Pancreas (tissue), 10 donors: ENCODE measurements around the gene STARD7. TPM values are rescaled to one million over a fixed set of nuclear protein-coding genes. Genes with fewer than 3 reads are reported as not detected.
A peak's percentile ranks its signal among the peaks of the same experiment; 100 is the strongest.
"Not testable (repeated sequence)": the region's sequence is repeated elsewhere in the genome, so short reads cannot be mapped to it uniquely, and the experiment has no call there.

ENCODE experiments used
- ATAC-seq, 4 donors: fragments of 200-7000 bp; cut with Tn5 transposase; one replicate each; pipeline versions ENCODE4 v1.8.0 to v1.9.1; 2020; ENCODE audit warnings: mild to moderate bottlenecking in 4 of 4, moderate library complexity in 4 of 4
- DNase-seq, 6 donors: peaks; one replicate each; pipeline ENCODE4 v3.0.0-alpha.2; 2020
- FAIRE-seq: peaks from 2 replicates; lab custom pipeline; 2012; peaks lifted over from hg19 to GRCh38; lab: Jason Lieb, UNC
- H3K27ac ChIP-seq, 4 donors: fragments of 200-600 bp; sonication (generic); 1 replicate in 3 of 4; 2 replicates in 1 of 4; pipeline versions ENCODE4 v1.5.0 to v1.8.0; 2020
- H3K27me3 ChIP-seq, 4 donors: fragments of 200-600 bp; one replicate each; pipeline ENCODE4 v1.8.0; 2021
- H3K36me3 ChIP-seq, 3 donors: fragments of 200-600 bp; sonication (generic) in 1 of 3; one replicate each; pipeline versions ENCODE4 v1.5.0 to v1.8.0; 2020 to 2021
- H3K4me1 ChIP-seq, 3 donors: fragments of 200-600 bp; one replicate each; pipeline ENCODE4 v1.8.0; 2021
- H3K4me3 ChIP-seq, 4 donors: fragments of 200-600 bp; sonication (generic) in 2 of 4; one replicate each; pipeline versions ENCODE4 v1.5.0 to v1.8.0; 2020 to 2021
- H3K9me3 ChIP-seq, 4 donors: fragments of 200-600 bp; one replicate each; pipeline ENCODE4 v1.8.0; 2021
- WGBS, 2 donors: extraction: QIAGEN DNeasy Blood & Tissue Kit; methylation state at CpG; one replicate each; pipeline ENCODE4 v1.1.7; 2013; 5-methylcytosine and 5-hydroxymethylcytosine counted together
- intact Hi-C, 3 donors: fragments of 100-400 bp; cut with DNase I; formaldehyde crosslinking; loops; one replicate each; pipeline versions ENCODE4 v1.11.1 to v1.14.2; 2022
- polyA plus RNA-seq, 2 donors: library from polyadenylated mRNA; stranded (reverse); fragments of 200-250 nt; gene quantifications; one replicate each; pipeline ENCODE4 v1.2.3, GENCODE V29; 2013
- total RNA-seq, 6 donors: library from RNA; stranded (reverse); fragmentation: NEBNext Ultra II Directional in 4 of 6; extraction: Animal tissue kit (Norgen Biotek cat#: 25700) in 4 of 6; gene quantifications; one replicate each; pipeline versions ENCODE4 v1.2.1 to v1.2.4, GENCODE V29; 2021 to 2023
- TF ChIP-seq, protein P1 (sequence below), 4 donors: fragments of 200-600 bp; sonication (generic) in 3 of 4; IDR thresholded peaks; one replicate each; pipeline versions ENCODE4 v1.5.0 to v1.8.0; 2021; ENCODE audit warnings: antibody characterized with exemption in 4 of 4
- donor health status: healthy with polysubstance abuse.
- donor health status: DM: no; HTN: no; CAD: no; lungs with moderate emphysema.
- donor health status: DM: no; HTN: no; CAD: no.
- donor health status: control.
- donor health status: control.
- donor health status: Bipolar disorder and iron deficiency.
- donor health status: DM: yes; HTN: yes; CAD: no.
- donor health status: DM: no; HTN: no; CAD: no.
- donor health status: DM: no; HTN: no; CAD: no.
- donor health status: DM: yes; HTN: yes; CAD: no.

STARD7 gene
- total and polyA plus RNA-seq, 8 donors: 21.7 to 65.1 (median 48.3) TPM

DNA sequence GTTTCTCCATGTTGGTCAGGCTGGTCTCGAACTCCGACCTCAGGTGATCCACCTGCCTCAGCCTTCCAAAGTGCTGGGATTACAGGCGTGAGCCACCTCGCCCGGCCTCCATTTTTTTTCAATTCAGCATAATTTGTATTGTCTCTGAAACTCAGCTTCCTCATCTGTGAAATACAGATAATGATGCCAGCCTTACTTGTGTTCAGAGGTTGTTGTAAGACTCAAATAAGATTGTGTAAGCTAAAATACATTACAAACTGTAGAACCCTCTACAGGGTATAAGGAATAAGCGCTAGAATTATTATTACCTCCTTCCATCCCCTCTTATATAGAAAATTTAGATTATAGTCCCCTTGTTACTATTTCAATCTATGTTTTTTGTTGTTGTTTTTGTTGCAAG lies 24.8 kb upstream of the STARD7 start:
- no peaks in the 10 kb centered on the region for H3K36me3 ChIP-seq
- no peak overlapping the region for H3K27ac ChIP-seq
- ATAC-seq (no peak), DNase-seq (no peak), FAIRE-seq (no peak)
- no peaks in the 10 kb centered on the region for H3K27me3 ChIP-seq
- no peaks in the 10 kb centered on the region for H3K4me1 ChIP-seq
- 90 to 93% methylated on average over 6 of the region's 6 CpGs for WGBS, 2 donors
- intact Hi-C loops: no loop called here
- H3K9me3 ChIP-seq: no peaks in the 10 kb centered on the region
- TF ChIP-seq, protein P1, sequence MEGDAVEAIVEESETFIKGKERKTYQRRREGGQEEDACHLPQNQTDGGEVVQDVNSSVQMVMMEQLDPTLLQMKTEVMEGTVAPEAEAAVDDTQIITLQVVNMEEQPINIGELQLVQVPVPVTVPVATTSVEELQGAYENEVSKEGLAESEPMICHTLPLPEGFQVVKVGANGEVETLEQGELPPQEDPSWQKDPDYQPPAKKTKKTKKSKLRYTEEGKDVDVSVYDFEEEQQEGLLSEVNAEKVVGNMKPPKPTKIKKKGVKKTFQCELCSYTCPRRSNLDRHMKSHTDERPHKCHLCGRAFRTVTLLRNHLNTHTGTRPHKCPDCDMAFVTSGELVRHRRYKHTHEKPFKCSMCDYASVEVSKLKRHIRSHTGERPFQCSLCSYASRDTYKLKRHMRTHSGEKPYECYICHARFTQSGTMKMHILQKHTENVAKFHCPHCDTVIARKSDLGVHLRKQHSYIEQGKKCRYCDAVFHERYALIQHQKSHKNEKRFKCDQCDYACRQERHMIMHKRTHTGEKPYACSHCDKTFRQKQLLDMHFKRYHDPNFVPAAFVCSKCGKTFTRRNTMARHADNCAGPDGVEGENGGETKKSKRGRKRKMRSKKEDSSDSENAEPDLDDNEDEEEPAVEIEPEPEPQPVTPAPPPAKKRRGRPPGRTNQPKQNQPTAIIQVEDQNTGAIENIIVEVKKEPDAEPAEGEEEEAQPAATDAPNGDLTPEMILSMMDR (IDR thresholded peaks at IDR 0.05): no peak
- H3K4me3 ChIP-seq: no peak overlapping the region

DNA sequence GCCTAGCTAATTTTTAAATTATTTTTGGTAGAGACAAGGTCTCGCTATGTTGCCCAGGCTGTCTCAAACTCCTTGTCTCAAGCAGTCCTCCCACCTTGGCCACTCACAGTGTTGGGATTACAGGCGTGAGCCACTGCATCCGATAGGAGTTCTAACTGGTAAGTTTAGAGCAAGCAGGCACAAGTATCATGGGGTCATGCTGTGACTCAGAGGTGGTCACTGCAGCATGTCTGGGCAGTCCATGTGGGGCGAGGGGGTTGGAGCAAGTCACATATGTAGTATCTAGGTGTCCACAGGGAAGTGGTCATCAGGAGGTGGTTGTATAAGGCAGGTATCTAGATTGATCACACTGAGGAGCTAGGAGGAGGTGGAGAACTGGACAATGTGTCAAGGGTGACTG lies 22.7 kb upstream of the STARD7 start:
- 95% methylated on average over 4 of the region's 4 CpGs for WGBS, 2 donors
- no peaks in the 10 kb centered on the region for H3K4me1 ChIP-seq
- no peak overlapping the region for H3K27ac ChIP-seq
- no peaks in the 10 kb centered on the region for H3K9me3 ChIP-seq
- DNase-seq (no peak), FAIRE-seq (no peak), ATAC-seq (no peak)
- intact Hi-C loops: no loop called here
- TF ChIP-seq, protein P1 (IDR thresholded peaks at IDR 0.05): no peak
- no peaks in the 10 kb centered on the region for H3K36me3 ChIP-seq
- no peaks in the 10 kb centered on the region for H3K27me3 ChIP-seq
- no peak overlapping the region for H3K4me3 ChIP-seq

DNA sequence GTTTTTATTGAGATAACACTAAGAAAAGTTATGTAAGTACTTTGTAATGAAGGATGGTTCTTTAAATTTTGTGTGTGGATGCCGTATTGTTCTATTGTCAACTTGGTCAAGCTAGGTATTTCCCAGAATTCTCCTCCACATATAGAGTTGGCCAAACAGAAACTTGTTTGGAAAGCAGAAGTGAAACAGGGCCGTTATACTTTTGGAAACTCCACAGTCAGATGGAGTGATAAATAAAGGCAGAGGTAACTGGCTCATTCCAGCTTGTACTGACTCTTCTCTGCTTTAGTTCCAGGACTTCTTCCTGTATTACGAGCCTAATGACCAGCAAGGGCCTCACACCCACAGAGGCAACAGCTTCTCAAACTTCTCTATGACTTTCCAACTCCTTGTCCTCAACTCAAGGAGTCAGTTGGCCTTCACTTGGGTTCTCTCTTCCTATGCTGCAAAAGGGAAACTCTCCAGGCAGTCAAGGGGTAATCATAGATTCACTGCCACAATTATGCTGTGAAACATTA lies 16.4 kb upstream of the STARD7 start:
- intact Hi-C loops: no loop called here
- Histone ChIP-seq H3K27ac (peak overlapping the region in 2 of 4 donors; percentile 5 to 9), H3K4me3 (no peak overlapping the region), H3K4me1 (no peaks in the 10 kb centered on the region), H3K9me3 (no peaks in the 10 kb centered on the region), H3K27me3 (no peaks in the 10 kb centered on the region), H3K36me3 (no peaks in the 10 kb centered on the region)
- no peak for DNase-seq
- WGBS, 2 donors: 66 to 78% methylated on average over 3 of the region's 3 CpGs
- FAIRE-seq: no peak
- TF ChIP-seq, protein P1 (IDR thresholded peaks at IDR 0.05): no peak
- ATAC-seq: peak in 2 of 4 donors; percentile 54 to 69

DNA sequence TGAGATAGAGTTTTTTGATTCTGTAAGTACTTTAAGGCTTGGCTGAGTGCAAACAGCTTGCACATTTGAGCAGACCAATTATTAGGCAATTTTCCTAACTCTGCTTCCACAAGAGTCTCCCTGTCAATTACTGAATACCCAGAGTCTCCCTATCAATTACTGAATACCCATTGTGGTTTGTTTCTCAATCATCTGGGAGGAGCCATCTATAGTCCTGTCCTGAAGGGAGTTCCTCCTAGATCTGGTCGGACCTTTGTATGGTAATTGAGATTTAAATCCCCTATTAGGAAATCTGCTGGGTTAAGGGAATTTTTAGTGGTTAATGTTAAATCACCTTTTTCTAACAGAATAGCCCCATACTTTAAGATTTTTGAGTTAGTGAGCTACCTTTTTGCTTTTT lies 12.5 kb upstream of the STARD7 start:
- H3K36me3 ChIP-seq, ATAC-seq, H3K27ac ChIP-seq, H3K27me3 ChIP-seq, intact Hi-C loops, H3K9me3 ChIP-seq, DNase-seq, H3K4me3 ChIP-seq, H3K4me1 ChIP-seq, FAIRE-seq: not testable (repeated sequence)
- 75 to 89% methylated on average over 1 of the region's 1 CpG for WGBS, 2 donors

DNA sequence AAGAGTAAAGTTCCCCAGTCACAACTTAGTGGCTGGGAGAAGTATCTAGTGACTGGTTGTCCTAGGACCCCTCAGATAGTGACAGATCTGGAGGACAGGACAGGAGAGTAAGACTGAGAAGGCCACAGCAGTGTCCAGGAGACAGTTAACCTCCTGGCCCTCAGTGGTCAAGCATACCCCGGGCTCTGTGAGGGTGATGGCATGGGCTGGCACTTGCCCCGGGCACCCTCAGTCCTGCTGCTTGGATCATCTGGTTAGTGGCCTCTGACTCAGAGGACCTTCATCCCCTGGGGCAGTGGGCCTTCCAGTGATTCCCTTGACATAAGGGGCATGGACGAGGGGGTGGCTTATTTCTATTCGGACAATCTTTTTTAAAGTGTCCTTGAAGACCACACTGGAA lies 11.3 kb upstream of the STARD7 start:
- 61 to 65% methylated on average over 4 of the region's 4 CpGs for WGBS, 2 donors
- ATAC-seq, H3K27ac ChIP-seq, intact Hi-C loops, H3K27me3 ChIP-seq, H3K4me1 ChIP-seq, H3K36me3 ChIP-seq, DNase-seq, H3K4me3 ChIP-seq, H3K9me3 ChIP-seq, FAIRE-seq: not testable (repeated sequence)

DNA sequence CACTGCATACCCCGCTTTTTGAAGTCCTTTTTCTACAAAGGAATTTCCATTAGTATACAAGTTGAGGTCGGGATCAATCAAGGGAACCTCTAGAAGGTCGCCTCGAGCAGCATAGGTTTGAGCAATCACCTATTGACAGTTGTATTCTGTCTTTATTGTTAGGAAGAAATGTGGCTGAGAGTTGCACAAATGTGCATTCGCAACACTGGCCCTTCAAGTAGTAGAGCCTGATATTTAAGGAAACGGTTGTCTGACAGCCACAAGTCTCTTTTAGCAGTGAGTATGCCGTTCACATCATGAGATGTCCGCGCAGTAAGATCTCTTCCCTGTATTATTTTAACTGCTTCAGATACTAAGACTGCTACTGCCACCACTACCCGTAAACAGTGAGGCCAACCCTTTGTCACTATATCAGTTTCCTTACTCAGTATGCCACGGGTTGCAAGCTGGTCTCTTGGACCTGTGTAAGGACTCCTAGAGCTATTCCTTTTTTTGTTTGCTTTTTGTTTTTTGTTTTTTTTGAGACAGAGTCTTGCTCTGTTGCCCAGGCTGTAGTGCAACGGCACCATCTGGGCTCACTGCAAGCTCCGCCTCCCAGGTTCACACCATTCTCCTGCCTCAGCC lies 10.0 kb upstream of the STARD7 start:
- Histone ChIP-seq H3K27ac (no peak overlapping the region), H3K4me3 (no peak overlapping the region), H3K36me3 (no peaks in the 10 kb centered on the region), H3K9me3 (no peaks in the 10 kb centered on the region), H3K27me3 (no peaks in the 10 kb centered on the region), H3K4me1 (no peaks in the 10 kb centered on the region)
- 92 to 95% methylated on average over 13 of the region's 13 CpGs for WGBS, 2 donors
- TF ChIP-seq, protein P1 (IDR thresholded peaks at IDR 0.05): no peak
- intact Hi-C loops: no loop called here
- no peak for DNase-seq
- ATAC-seq: no peak
- no peak for FAIRE-seq
